IPS DF 6.9 (cell line): ENCODE results near the gene RPGRIP1.
"Not testable (repeated sequence)": the region's sequence is repeated elsewhere in the genome, so short reads cannot be mapped to it uniquely, and the experiment has no call there.

Source experiments
- DNase-seq: peaks from one replicate; pipeline ENCODE4 v3.0.0-alpha.2; 2013; ENCODE audit warnings: low read depth, low spot score
- H3K27ac ChIP-seq: one replicate; pipeline ENCODE4 v1.5.1; 2013; ENCODE audit warnings: low read length, control low read depth
- H3K27me3 ChIP-seq: 2 replicates; pipeline ENCODE4 v1.6.1; 2013; ENCODE audit warnings: mild to moderate bottlenecking, low read length; ENCODE audit not compliant: control insufficient read depth, insufficient read depth
- H3K36me3 ChIP-seq: 2 replicates; pipeline ENCODE4 v1.6.1; 2013; ENCODE audit warnings: low read length; ENCODE audit not compliant: control insufficient read depth, insufficient read depth
- H3K4me1 ChIP-seq: 2 replicates; pipeline ENCODE4 v1.6.1; 2013; ENCODE audit warnings: low read length; ENCODE audit not compliant: control insufficient read depth, insufficient read depth
- H3K4me3 ChIP-seq: 2 replicates; pipeline ENCODE4 v1.5.1; 2013; ENCODE audit warnings: mild to moderate bottlenecking, low read length
- H3K9me3 ChIP-seq: 2 replicates; pipeline ENCODE4 v1.6.1; 2013; ENCODE audit warnings: low read length, inconsistent platforms; ENCODE audit not compliant: control insufficient read depth, insufficient read depth
- WGBS: extraction: QIAGEN DNeasy Blood & Tissue Kit; methylation state at CpG from one replicate; pipeline ENCODE4 v1.1.7; 2013; ENCODE audit warnings: mixed read lengths, missing lambda C conversion rate; ENCODE audit not compliant: insufficient read length, insufficient coverage; 5-methylcytosine and 5-hydroxymethylcytosine counted together

Gene RPGRIP1

DNA sequence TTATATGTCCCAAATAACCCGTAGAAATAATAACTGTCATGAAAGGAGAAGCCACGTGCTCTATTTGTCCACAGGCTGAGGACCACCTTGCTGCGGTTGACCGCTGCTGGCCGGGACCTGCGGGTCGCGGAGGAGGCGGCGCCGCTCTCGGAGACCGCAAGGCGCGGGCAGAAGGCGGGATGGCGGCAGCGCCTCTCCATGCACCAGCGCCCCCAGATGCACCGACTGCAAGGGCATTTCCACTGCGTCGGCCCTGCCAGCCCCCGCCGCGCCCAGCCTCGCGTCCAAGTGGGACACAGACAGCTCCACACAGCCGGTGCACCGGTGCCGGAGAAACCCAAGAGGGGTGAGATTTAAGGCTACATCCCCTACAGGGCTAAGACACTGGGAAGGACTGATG lies 21.0 kb downstream of the RPGRIP1 start:
- Histone ChIP-seq H3K36me3 (no peaks in the 10 kb centered on the region), H3K27me3 (no peaks in the 10 kb centered on the region), H3K27ac (no peak overlapping the region), H3K9me3 (no peaks in the 10 kb centered on the region), H3K4me3 (peak overlapping the region; percentile 14; the same call in 1 of the 2 replicates), H3K4me1 (no peaks in the 10 kb centered on the region)
- DNase-seq = peak; percentile 29
- WGBS = no CpG with 5 or more reads among the region's 30 CpGs

DNA sequence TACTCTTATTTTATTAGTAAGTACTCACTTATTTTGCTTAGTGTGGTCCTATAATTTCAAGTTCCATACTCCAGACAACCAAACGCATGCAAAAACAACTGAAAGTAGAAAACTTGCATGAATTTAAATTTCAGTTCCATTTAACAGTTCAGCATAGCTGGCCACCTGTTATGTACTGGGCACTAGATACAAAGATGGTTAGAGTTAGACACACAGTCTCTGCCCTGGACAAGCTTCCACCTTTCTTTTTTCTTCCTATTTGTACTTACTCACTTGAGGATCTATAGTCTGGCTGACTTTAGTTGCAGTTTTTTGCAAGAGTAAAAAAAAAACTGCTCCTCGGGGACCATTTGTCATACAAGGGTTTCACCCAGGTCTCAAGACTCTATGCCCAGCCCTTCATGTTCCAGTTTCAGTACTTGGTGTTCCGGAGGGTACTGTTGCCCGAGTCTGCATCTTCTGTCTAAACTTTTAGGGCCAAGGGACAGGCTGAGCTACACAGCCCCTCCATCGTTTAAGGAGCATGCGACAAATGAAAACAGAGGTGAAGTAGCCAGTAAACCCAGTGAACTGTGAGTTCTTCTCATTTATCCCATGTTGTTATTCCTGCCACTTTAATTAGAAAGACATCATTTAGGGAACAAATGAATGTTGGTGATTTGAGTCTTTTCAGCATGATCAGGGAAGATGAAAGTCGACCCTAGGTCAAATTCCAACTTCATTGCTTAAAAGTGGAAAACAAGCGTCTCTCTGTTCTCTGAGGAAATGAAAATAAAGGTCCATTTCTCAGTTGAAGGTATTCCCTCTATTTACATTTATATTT lies 22.3 kb downstream of the RPGRIP1 start:
- Histone ChIP-seq H3K9me3 (no peaks in the 10 kb centered on the region), H3K36me3 (no peaks in the 10 kb centered on the region), H3K4me1 (no peaks in the 10 kb centered on the region), H3K4me3 (no peak overlapping the region), H3K27me3 (no peaks in the 10 kb centered on the region), H3K27ac (no peak overlapping the region)
- DNase-seq = no peak
- WGBS = no CpG with 5 or more reads among the region's 8 CpGs

DNA sequence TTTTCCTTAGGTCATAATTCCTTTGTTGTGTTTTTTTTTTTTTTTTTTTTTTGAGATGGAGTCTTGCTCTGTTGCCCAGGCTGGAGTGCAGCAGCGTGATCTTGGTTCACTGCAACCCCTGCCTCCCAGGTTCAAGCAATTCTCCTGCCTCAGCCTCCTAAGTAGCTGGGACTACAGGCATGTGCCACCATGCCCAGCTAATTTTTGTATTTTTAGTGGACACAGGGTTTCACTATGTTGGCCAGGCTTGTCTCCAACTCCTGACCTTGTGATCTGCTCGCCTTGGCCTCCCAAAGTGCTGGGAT lies 22.9 kb downstream of the RPGRIP1 start:
- H3K36me3 ChIP-seq, H3K9me3 ChIP-seq, H3K27ac ChIP-seq, H3K4me3 ChIP-seq, DNase-seq, H3K27me3 ChIP-seq, H3K4me1 ChIP-seq: not testable (repeated sequence)
- WGBS = no CpG with 5 or more reads among the region's 2 CpGs

DNA sequence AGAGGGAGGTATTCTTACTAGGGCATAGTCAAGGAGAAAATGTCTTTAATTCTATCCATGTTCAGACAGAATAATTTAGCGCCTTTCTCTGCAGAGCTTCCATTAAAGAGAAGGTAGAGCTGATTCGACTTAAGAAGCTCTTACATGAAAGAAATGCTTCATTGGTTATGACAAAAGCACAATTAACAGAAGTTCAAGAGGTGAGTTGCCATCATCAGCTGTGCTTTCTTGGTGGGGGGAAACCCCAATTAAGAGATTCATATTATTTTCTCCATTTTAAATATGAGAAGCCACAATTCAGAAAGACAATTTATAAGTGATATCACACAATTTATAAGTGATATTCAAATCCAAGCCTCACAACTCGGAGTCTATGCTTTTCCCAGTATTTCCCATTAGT lies 27.8 kb downstream of the RPGRIP1 start:
- H3K9me3 ChIP-seq = no peaks in the 10 kb centered on the region
- H3K27me3 ChIP-seq = no peaks in the 10 kb centered on the region
- no CpG with 5 or more reads among the region's 3 CpGs for WGBS
- H3K36me3 ChIP-seq = no peaks in the 10 kb centered on the region
- no peak overlapping the region for H3K27ac ChIP-seq
- no peaks in the 10 kb centered on the region; the same call in 1 of the 2 replicates for H3K4me1 ChIP-seq
- no peak for DNase-seq
- no peak overlapping the region for H3K4me3 ChIP-seq

GRCh38 chr14:21308132-21308478 lies 28.2 kb downstream of the RPGRIP1 start:
- Histone ChIP-seq H3K36me3 (no peaks in the 10 kb centered on the region), H3K4me1 (no peaks in the 10 kb centered on the region; the same call in 1 of the 2 replicates), H3K9me3 (no peaks in the 10 kb centered on the region), H3K4me3 (peak overlapping the region; percentile 37; the same call in 1 of the 2 replicates), H3K27me3 (no peaks in the 10 kb centered on the region), H3K27ac (no peak overlapping the region)
- no peak for DNase-seq

DNA sequence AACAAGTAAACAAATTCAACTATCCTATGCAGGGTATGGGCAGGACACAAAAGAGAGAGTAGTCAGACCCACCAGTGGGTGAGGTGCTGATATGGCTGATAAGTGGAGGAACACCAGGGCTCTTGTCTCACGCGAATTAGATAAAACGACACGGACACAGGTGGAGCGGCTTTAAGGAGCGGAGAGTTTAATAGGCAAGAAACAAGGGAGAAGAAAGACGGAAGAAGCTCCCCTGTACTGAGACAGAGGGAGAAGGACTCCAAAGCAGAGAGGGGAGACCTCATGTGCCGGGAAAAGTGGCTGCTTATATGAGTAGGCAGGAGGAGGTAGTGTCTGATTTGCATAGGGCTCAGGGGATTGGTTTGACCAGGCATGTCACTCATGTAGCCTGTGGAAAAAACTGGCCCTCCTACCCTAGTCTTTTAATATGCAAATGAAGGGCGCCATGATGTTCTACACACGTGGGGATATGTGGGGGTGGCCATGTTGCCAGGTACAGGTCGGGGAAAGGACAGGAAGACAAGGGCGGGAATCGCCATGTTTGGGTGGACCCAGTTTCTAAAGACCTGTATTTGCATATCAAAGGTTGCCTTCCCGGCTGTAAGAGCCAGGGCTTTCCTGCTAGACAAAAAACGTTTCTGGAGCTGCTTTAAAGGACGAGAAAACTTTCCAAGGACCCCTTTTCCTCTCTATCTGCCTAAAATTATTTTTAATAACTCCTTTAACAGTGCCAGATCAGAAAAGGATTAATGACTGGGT lies 28.8 kb downstream of the RPGRIP1 start:
- Histone ChIP-seq H3K36me3 (no peaks in the 10 kb centered on the region), H3K9me3 (no peaks in the 10 kb centered on the region), H3K27me3 (no peaks in the 10 kb centered on the region), H3K4me1 (no peaks in the 10 kb centered on the region; the same call in 1 of the 2 replicates), H3K4me3 (peak overlapping the region; percentile 37; the same call in 1 of the 2 replicates), H3K27ac (no peak overlapping the region)
- WGBS = no CpG with 5 or more reads among the region's 16 CpGs
- DNase-seq = peak; percentile 92

DNA sequence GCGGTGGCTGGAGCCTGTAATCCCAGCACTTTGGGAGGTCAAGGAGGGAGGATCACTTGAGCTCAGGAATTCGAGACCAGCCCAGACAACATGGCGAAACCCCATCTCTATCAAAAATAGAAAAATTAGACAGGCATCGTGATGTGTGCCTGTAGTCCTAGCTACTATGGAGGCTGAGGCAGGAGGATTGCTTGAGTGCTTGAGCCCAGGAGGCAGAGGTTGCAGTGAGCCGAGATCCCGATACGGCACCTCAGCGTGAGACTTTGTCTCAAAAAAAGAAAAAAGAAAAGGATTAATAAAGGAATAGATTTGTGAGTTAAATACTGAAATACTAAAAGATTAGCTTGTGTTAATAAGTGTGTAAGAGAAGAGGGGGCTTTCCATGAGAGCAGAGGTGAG lies 29.4 kb downstream of the RPGRIP1 start:
- no peak overlapping the region for H3K27ac ChIP-seq
- WGBS = no CpG with 5 or more reads among the region's 8 CpGs

DNA sequence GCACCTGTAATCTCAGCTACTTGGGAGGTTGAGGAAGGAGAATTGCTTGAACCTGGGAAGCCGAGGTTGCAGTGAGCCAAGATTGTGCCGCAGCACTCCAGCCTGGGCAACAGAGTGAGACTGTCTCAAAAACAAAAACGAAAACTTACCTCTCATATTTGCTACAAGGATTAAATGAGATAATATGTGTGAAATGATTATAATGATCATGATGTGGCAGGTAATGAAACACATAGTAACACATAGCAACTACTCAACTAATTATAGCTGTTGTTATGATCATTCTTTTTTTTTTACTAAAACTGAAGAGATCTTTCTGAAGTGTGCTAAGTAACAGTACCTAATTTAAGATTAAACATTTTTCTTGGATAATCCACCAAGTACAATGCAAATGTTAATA lies 30.1 kb downstream of the RPGRIP1 start:
- no peaks in the 10 kb centered on the region for H3K36me3 ChIP-seq
- no peaks in the 10 kb centered on the region; the same call in 1 of the 2 replicates for H3K4me1 ChIP-seq
- no peak for DNase-seq
- H3K27me3 ChIP-seq = no peaks in the 10 kb centered on the region
- no CpG with 5 or more reads among the region's 3 CpGs for WGBS
- H3K4me3 ChIP-seq = no peak overlapping the region
- no peak overlapping the region for H3K27ac ChIP-seq
- no peaks in the 10 kb centered on the region for H3K9me3 ChIP-seq

More for the DNA sequence above, 29.4 kb downstream of the RPGRIP1 start:
- no peaks in the 10 kb centered on the region for H3K36me3 ChIP-seq
- H3K9me3 ChIP-seq = no peaks in the 10 kb centered on the region
- no peak for DNase-seq
- no peak overlapping the region for H3K4me3 ChIP-seq
- H3K27me3 ChIP-seq = no peaks in the 10 kb centered on the region
- no peaks in the 10 kb centered on the region; the same call in 1 of the 2 replicates for H3K4me1 ChIP-seq

GRCh38 chr14:21311614-21312013 lies 31.7 kb downstream of the RPGRIP1 start:
- Histone ChIP-seq H3K36me3 (no peaks in the 10 kb centered on the region), H3K27me3 (no peaks in the 10 kb centered on the region), H3K27ac (no peak overlapping the region), H3K4me1 (no peaks in the 10 kb centered on the region; the same call in 1 of the 2 replicates), H3K4me3 (no peak overlapping the region), H3K9me3 (no peaks in the 10 kb centered on the region)
- WGBS = no CpG with 5 or more reads among the region's 2 CpGs
- no peak for DNase-seq

DNA sequence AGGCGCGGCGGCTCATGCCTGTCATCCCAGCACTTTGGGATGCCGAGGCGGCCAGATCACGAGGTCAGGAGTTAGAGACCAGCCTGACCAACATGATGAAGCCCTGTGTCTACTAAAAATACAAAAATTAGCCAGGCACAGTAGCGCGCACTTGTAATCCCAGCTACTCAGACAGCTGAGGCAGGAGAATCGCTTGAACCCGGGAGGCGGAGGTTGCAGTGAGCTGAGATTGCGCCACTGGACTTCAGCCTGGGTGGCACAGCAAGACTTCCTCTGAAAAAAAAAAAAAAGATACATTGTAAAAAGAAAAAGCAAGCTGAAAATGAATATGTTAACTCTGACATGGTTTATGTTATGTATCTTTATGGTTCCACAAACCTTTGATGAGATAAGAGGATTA lies 33.6 kb downstream of the RPGRIP1 start:
- Histone ChIP-seq H3K36me3 (no peaks in the 10 kb centered on the region), H3K27ac (no peak overlapping the region), H3K27me3 (no peaks in the 10 kb centered on the region), H3K4me3 (no peak overlapping the region), H3K4me1 (no peaks in the 10 kb centered on the region), H3K9me3 (no peaks in the 10 kb centered on the region)
- DNase-seq = no peak
- WGBS = no CpG with 5 or more reads among the region's 12 CpGs
